GM18499 (cell line): ENCODE measurements around the gene AGAP1.

Experiments used
- ATAC-seq: cut with Tn5 transposase; IDR thresholded peaks from one replicate; pipeline ENCODE4 v1.9.1; 2021; ENCODE audit warnings: moderate number of reproducible peaks; ENCODE audit not compliant: insufficient read depth, unreplicated experiment

The AGAP1 gene

GRCh38 chr2:235958931-235959410, 465.1 kb downstream of the AGAP1 start:
- no peak for ATAC-seq

DNA sequence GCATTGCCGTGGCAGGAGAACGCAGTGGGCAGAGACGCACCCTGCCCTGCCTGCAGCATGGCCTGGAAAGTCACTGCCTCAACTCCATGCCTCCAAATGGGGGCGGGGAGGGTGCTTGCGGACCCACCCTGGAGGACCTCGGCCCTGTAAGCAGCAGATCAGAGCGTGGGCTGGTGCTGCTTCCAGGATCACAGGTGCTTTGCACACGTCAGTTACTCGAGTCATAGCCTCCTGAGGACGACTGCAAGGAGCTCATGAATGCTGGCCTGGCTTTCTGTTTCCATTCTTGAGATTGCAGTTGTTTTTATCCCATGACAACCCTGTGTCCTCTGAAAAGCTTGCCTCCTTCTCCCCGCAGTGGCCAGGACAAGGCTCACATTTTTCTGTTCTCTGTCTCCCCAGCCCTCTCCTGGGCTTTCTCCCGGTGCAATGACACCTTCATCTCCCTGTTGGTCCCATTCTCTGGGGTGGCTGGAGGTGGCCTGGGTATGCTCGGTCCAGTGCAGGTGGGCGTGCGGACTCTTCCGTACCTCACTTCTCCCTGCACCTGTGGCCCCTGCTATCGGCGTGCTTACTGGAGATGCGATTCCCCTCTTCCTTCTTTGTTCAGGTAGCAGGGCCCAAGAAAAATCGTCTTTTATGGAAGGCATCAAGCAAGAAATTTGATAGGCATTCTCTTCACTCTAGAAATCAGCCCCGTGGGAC, 466.3 kb downstream of the AGAP1 start:
- no peak for ATAC-seq

- ATAC-seq, result no peak
These were observed 467.1 kb downstream of the AGAP1 start for GRCh38 chr2:235960716-235961640.

DNA sequence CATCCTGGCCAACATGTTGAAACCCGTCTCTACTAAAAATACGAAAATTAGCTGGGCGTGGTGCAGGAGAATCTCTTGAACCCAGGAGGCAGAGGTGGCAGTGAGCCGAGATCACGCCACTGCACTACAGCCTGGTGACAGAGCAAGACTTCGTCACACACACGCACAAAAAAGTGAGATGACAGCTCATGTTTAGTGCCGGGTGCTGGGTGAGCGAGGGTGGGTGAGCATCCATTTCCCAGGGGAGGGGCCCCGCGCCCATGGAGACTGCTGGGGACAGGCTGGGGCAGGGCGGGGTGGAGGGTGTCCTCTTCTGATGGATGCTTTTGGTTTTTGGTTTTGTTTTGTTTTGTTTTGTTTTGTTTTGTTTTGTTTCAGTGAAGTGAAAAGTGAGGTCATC, 467.9 kb downstream of the AGAP1 start:
- no peak for ATAC-seq

DNA sequence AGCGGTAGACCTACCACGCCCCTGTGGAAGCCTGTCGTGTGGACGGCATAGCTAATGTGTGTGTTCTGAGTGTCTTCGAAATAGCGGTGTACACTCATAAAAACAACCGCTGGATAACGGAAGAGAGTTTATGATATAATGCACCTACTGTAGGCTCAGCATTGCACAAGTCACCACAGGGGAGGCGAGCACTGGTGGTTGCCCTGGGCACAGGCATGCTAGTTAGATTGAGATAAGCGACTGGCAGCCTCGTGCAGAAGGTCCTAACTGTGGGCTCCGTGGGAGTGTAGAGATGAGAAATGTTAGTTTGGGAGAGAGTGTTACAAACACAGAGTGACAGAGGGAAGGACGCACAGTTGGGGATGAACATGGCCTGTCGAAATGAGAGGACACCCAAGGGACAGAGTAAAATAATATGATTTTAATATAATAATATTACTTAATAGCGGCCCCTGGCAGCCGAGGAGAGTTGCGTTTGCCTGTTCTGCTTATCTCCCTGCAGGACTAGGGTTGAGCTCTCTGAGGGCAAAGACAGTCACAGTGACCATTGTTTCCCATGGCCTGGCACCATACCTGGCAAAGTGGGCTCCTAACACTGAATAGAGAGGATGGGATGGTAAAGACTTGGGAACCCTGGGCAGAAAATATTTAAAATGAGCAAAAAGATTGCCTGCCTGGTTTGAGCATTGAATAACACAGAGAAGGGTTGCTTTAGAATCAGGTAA, 470.2 kb downstream of the AGAP1 start:
- ATAC-seq, result no peak

DNA sequence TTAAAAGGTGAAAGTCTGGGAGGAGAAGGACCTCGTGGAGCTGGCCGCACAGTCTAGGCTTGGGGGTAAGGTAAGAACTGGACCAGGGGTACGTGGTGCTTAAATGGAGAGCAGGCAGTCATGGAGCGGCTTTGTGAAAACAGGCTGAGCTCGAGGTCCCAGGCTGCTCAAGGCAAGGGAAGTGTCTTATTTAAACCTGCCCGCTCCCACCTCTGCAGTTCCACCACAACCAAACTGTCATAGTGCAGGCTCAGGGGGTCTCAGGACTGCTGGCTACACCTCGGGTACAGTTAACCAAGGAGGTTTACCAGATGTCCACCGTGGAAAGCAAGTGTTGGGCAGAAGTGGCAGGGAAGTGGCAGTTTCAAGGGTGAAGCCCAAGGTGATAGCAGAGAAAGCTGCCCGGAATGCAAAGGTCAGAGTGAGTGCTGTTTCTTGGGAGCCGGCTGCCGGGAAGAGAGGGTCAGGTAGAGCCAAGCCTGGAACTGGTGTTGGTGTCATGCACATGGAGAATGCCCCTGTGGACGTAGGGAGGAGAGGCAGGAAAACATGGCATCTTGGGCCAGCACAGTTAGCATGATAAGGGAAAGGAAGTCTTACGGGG, 471.0 kb downstream of the AGAP1 start:
- ATAC-seq, result no peak

GRCh38 chr2:235966396-235966795, 472.6 kb downstream of the AGAP1 start:
- no peak for ATAC-seq

- ATAC-seq, result no peak
These were observed 473.3 kb downstream of the AGAP1 start for GRCh38 chr2:235966932-235967757.

DNA sequence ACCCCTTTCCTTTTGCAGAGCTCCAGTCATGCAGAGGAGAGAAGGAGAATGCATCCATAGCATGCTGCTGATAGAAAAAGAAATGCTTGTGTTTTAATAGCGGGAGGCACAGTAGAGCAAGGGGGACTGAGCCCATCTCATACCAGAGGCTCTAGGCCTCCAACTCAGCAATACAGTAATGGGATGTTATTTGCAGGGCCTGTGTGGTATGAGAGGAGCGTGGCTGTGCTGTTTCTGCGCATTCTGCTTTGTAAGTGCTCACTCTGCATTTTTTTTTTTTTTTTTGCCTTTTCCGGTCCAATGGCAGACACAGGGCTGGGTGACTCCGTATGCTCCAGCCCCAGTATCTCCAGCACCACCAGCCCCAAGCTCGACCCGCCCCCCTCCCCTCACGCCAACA, 474.3 kb downstream of the AGAP1 start:
- no peak for ATAC-seq

GRCh38 chr2:235968616-235969324, 474.9 kb downstream of the AGAP1 start:
- no peak for ATAC-seq

GRCh38 chr2:235970204-235971040, 476.6 kb downstream of the AGAP1 start:
- no peak for ATAC-seq

DNA sequence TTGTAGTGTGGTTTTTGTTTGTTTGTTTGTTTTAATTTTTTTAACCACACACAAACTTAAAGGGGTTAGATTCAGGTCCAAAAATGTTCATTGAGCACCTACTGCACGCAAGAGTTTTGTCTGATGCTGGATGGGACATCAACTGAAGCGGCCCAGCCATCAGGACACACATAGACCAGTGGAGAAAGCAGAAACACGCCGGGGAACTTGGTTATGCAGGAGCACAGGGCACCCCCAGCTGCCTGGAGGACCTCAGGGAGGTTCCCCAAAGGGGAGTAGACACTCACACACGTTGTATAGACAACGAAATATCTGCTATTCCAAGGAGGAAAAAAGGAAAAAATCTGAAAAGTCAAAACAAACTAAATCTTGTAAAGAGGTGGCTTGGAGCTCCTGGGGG, 482.7 kb downstream of the AGAP1 start:
- ATAC-seq, result no peak

DNA sequence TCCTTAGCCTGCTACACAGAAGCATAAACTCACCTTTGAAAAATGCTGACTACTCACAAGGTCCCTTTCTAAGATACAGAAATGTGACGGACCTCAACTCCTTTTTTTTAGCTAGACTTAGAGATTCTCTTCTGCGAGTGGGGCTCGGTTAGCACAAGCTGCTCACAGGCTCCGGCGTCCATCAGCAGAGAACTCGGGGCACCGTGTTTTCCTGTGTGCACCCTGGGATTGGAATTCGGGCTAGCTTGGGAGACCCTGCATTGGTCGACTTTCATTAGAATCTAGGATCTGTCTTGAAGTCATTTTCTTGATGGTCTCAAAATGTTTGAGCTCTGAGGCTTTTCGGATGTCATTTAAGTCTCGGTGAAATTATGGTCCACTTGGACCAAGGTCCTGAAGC, 483.1 kb downstream of the AGAP1 start:
- ATAC-seq, result no peak

DNA sequence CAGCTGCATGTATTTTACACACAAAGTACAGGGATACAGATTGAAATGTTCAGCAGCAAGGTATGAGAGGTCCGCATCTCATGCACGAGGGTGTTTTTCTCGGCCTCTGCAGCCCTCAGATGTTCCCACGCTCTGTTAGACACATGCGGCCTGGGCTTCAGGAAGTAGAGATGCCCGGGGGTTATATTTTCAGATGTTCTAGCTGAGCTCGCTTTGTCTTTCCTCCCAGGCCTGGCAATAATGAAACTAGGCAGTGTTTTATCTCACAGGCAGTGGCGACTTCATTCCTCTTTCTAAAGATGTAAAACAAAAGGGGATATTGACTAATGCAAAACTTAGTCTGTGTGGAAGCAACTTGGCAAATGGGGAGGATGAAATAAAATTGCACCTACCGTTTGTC, 483.6 kb downstream of the AGAP1 start:
- ATAC-seq, result no peak

DNA sequence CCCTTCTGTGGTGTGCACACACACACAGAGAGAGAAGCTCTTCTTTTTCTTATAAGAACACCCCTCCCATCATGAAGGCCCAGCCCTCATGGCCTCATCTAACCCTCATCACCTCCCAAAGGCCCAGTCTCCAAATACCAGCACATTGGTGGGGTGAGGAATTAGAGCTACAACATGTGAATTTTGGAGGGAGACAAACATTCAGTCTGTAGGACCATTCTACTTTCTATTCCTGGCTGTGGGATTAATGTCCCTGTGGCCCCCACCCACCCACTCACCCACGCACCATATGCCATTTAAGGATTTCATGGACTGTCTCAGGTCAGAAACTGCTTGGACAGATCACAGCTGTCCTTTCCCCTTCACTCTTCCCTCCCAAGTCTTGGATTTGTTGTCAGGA, 484.2 kb downstream of the AGAP1 start:
- no peak for ATAC-seq

DNA sequence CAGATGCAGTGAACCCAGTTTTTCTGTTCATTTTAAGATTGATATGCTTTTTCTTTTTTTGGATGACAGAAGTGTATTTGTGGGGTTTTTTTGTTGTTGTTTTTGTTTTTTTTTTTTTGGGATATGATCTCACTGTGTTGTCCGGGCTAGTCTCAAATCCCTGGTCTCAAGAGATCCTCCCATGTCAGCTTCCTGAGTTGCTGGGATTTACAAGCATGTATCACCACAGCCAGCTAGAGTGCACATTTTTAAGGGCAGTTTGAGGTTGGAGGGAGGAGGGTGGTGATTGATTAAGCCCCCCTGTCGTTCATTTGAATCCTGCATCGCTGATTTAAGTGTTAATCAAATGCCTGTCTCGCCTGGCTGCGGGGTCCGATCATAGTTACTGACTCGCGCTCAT, 485.2 kb downstream of the AGAP1 start:
- no peak for ATAC-seq

DNA sequence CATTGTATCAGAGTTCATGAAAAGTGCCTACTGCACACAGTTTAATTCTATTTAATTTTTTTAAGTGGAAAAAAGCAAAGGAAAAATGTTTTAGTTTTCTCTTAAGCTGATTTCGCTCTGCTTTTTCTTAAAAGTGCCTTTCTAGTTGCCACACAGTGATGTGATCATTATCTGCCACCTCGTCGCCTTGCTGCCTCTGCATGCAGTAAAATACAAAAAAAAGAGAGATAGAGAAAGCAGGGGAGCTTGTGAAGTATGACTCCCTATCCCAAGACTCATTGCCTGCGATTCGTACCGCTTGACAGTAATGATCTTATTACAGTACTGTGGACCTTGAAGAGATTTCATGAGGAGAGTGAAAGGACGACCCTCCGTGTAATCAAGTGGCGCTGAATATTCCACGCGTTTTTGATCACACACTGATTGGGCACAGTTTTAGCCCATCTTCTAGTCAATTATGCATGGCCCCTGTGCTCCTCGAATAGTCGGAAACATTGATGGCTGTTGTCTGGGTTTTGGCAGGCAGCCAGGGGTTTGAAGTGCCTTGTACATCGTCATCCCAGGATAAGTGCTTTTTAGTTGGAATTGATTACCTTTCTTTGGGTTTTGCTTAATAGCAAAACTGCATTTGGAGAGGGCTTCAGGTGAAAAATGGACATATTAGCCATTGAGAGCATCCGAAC, 486.1 kb downstream of the AGAP1 start:
- no peak for ATAC-seq

DNA sequence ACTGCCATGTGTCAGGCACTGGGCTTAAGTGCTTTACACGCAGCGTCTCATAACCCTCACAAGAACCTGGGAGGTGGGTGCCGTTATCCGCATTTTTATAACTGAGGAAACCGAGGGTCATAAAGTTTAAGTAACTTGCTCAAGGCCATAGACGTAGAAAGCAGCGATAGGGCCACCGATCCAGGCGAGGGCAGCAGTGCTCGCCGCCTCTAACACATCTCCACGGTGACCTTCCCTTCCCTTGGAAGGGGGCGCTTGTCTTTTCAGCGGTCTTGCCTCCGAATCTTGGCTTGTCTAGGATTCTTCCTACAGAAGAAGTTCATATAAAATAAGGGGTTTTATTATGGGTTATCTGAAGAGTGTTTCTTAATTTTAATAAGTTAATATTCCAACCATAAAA, 487.8 kb downstream of the AGAP1 start:
- ATAC-seq, result no peak
